HCT116 (cell line): ENCODE measurements around the gene ERGIC1. TPM values are rescaled to one million over a fixed set of nuclear protein-coding genes. Genes with fewer than 3 reads are reported as not detected.

Source experiments
- ATAC-seq: fragments of 200-7000 bp; cut with Tn5 transposase; 2 replicates; pipeline ENCODE4 v1.9.1; 2020; ENCODE audit warnings: mild to moderate bottlenecking, moderate library complexity
- BruUV-seq: library from RNA; stranded (reverse); fragments of 400-500 nt; replicated peaks from 2 replicates; lab custom pipeline; 2021; lab: Mats Ljungman, UMichigan
- CTCF ChIA-PET: fragments of 300-600 bp; sonication (Branson Sonifier 250); formaldehyde crosslinking; loops from one replicate; lab custom pipeline; 2021; ENCODE audit warnings: antibody characterized with exemption; lab: Charles Lee
- POLR2A ChIA-PET: fragments of 300-600, 350-600 bp; sonication (Branson Sonifier 250); formaldehyde crosslinking; loops from one replicate; lab custom pipeline; 2021; ENCODE audit warnings: antibody characterized with exemption; lab: Charles Lee
- RAD21 ChIA-PET, 2 experiments: fragments of 300-600 bp; sonication (Branson Sonifier 250); formaldehyde crosslinking; loops; one replicate each; lab custom pipeline; 2023; ENCODE audit warnings: low total read pairs in 2 of 2; ENCODE audit not compliant: uncharacterized antibody in 2 of 2, unreplicated experiment in 2 of 2, low non-redundant PET in 1 of 2; lab: Charles Lee
- DNase-seq: peaks from one replicate; pipeline ENCODE4 v3.0.0-alpha.2; 2010; ENCODE audit warnings: low read depth, low spot score
- H2AFZ ChIP-seq: fragments of 200-600 bp; shearing (Covaris generic), sonication (generic); 2 replicates; pipeline ENCODE4 v1.6.1; 2017; ENCODE audit warnings: low read depth, mixed run types, mixed read lengths, antibody characterized with exemption, low read length; ENCODE audit not compliant: poor library complexity, severe bottlenecking
- H3K27ac ChIP-seq: 2 replicates; pipeline ENCODE4 v1.5.1; 2012; ENCODE audit warnings: low read depth, low read length
- H3K27me3 ChIP-seq: fragments of 200-600 bp; sonication (generic); 2 replicates; pipeline ENCODE4 v1.6.1; 2016; ENCODE audit warnings: mixed run types, low read length, mixed read lengths; ENCODE audit not compliant: insufficient read depth
- H3K36me3 ChIP-seq, 2 experiments: fragments of 200-500 bp in 1 of 2; fragments of 200-600 bp in 1 of 2; sonication (Bioruptor generic) in 1 of 2; sonication (generic) in 1 of 2; 2 replicates each; pipeline versions ENCODE4 v1.5.1 to v1.6.1; 2014 to 2016; ENCODE audit warnings: low read length in 2 of 2, inconsistent platforms in 1 of 2, mixed read lengths in 1 of 2, mixed run types in 1 of 2; ENCODE audit not compliant: insufficient read depth in 2 of 2, control insufficient read depth in 1 of 2
- H3K4me1 ChIP-seq, 2 experiments: fragments of 200-600 bp in 1 of 2; sonication (generic) in 1 of 2; 2 replicates each; pipeline versions ENCODE4 v1.5.1 to v1.6.1; 2012 to 2017; ENCODE audit warnings: low read length in 2 of 2, inconsistent platforms in 1 of 2, mild to moderate bottlenecking in 1 of 2, mixed read lengths in 1 of 2, mixed run types in 1 of 2, moderate library complexity in 1 of 2; ENCODE audit not compliant: insufficient read depth in 2 of 2, control insufficient read depth in 1 of 2
- H3K4me2 ChIP-seq: fragments of 200-600 bp; sonication (generic); 2 replicates; pipeline ENCODE4 v1.6.1; 2017; ENCODE audit warnings: mixed run types, low read length, mixed read lengths
- H3K4me3 ChIP-seq, 2 experiments: fragments of 200-600 bp in 1 of 2; sonication (generic) in 1 of 2; replicated peaks in 1 of 2; 2 replicates each; pipeline ENCODE4 v1.5.1; 2011 to 2016; ENCODE audit warnings: low read length in 2 of 2, control low read depth in 1 of 2, low read depth in 1 of 2, mild to moderate bottlenecking in 1 of 2, mixed read lengths in 1 of 2, mixed run types in 1 of 2
- H3K79me2 ChIP-seq: fragments of 200-600 bp; sonication (generic); 2 replicates; pipeline ENCODE4 v1.6.1; 2017; ENCODE audit warnings: mild to moderate bottlenecking, mixed run types, low read length, moderate library complexity, mixed read lengths; ENCODE audit not compliant: insufficient read depth
- H3K9ac ChIP-seq: fragments of 200-600 bp; sonication (generic); 2 replicates; pipeline ENCODE4 v1.6.1; 2016; ENCODE audit warnings: low read length, mixed read lengths
- H3K9me2 ChIP-seq: fragments of 200-600 bp; sonication (generic), shearing (Covaris generic); 2 replicates; pipeline ENCODE4 v1.6.1; 2017; ENCODE audit warnings: mixed run types, mild to moderate bottlenecking, moderate library complexity; ENCODE audit not compliant: insufficient read depth
- H3K9me3 ChIP-seq, 2 experiments: fragments of 200-500 bp in 1 of 2; fragments of 200-600 bp in 1 of 2; sonication (Bioruptor generic) in 1 of 2; sonication (generic) in 1 of 2; 2 replicates each; pipeline ENCODE4 v1.6.1; 2014 to 2017; ENCODE audit warnings: low read length in 2 of 2, mixed read lengths in 2 of 2, inconsistent platforms in 1 of 2, low read depth in 1 of 2, mild to moderate bottlenecking in 1 of 2, mixed run types in 1 of 2, moderate library complexity in 1 of 2; ENCODE audit not compliant: control insufficient read depth in 1 of 2, insufficient read depth in 1 of 2
- H4K20me1 ChIP-seq: fragments of 200-600 bp; sonication (generic), shearing (Covaris generic); 2 replicates; pipeline ENCODE4 v1.6.1; 2017; ENCODE audit warnings: mixed run types, mild to moderate bottlenecking, moderate library complexity; ENCODE audit not compliant: insufficient read depth
- CBX3 ChIP-seq: IDR thresholded peaks from 2 replicates; pipeline ENCODE4 v1.6.1; 2012; ENCODE audit warnings: low read depth
- CEBPB ChIP-seq: IDR thresholded peaks from 2 replicates; pipeline ENCODE4 v1.6.1; 2012; ENCODE audit warnings: low read depth
- EGR1 ChIP-seq: IDR thresholded peaks from 2 replicates; pipeline ENCODE4 v1.6.1; 2012; ENCODE audit warnings: low read depth
- ELF1 ChIP-seq: IDR thresholded peaks from 2 replicates; pipeline ENCODE4 v1.6.1; 2012; ENCODE audit warnings: low read depth, borderline replicate concordance
- EZH2 ChIP-seq: fragments of 200-600 bp; sonication (generic); IDR thresholded peaks from 2 replicates; pipeline ENCODE4 v1.6.1; 2017; ENCODE audit warnings: antibody characterized with exemption, mixed run types
- FOSL1 ChIP-seq: IDR thresholded peaks from 2 replicates; pipeline ENCODE4 v1.6.1; 2012; ENCODE audit warnings: low read depth
- JUND ChIP-seq: IDR thresholded peaks from 2 replicates; pipeline ENCODE4 v1.6.1; 2012
- POLR2AphosphoS5 ChIP-seq: IDR thresholded peaks from 2 replicates; pipeline ENCODE4 v1.6.1; 2011; ENCODE audit warnings: mild to moderate bottlenecking, low read depth, low read length, moderate library complexity
- RAD21 ChIP-seq: IDR thresholded peaks from 2 replicates; pipeline ENCODE4 v1.6.1; 2012; ENCODE audit warnings: low read depth, mild to moderate bottlenecking
- SIN3A ChIP-seq: IDR thresholded peaks from 2 replicates; pipeline ENCODE4 v1.6.1; 2012; ENCODE audit warnings: low read depth
- SP1 ChIP-seq: IDR thresholded peaks from 2 replicates; pipeline ENCODE4 v1.6.1; 2012; ENCODE audit warnings: low read depth
- SRF ChIP-seq: IDR thresholded peaks from 2 replicates; pipeline ENCODE4 v1.6.1; 2012; ENCODE audit warnings: low read depth
- TCF7L2 ChIP-seq: IDR thresholded peaks from 2 replicates; pipeline ENCODE4 v1.7.0; 2011; ENCODE audit warnings: borderline replicate concordance, inconsistent platforms; ENCODE audit not compliant: insufficient read depth, insufficient read length; ENCODE audit errors: extremely low read depth
- ZFX ChIP-seq: fragments of 450-650 bp; IDR thresholded peaks from 2 replicates; pipeline ENCODE4 v1.6.1; 2017
- intact Hi-C: fragments of 100-400 bp; cut with micrococcal nuclease; formaldehyde crosslinking; loops from 2 replicates; pipeline ENCODE4 v1.10.0; 2022
- total RNA-seq: library from RNA; stranded (reverse); gene quantifications from one replicate; pipeline ENCODE4 v1.2.1, GENCODE V29; 2021; ENCODE audit not compliant: unreplicated experiment
- TF ChIP-seq, protein P1 (sequence below): IDR thresholded peaks from 2 replicates; pipeline ENCODE4 v1.6.1; 2011; ENCODE audit warnings: mild to moderate bottlenecking, low read length, moderate library complexity; ENCODE audit not compliant: insufficient replicate concordance; ENCODE audit errors: extremely low read depth
- TF ChIP-seq, protein P2 (sequence below): IDR thresholded peaks from 2 replicates; pipeline ENCODE4 v1.6.1; 2012
- TF ChIP-seq, protein P3 (sequence below): IDR thresholded peaks from 2 replicates; pipeline ENCODE4 v1.6.1; 2012
- TF ChIP-seq, protein P4 (sequence below): IDR thresholded peaks from 2 replicates; pipeline ENCODE4 v1.6.1; 2012; ENCODE audit warnings: low read depth

ERGIC1 gene
- total RNA-seq, 1 experiment from 2014 or later, result 73.3 TPM

DNA sequence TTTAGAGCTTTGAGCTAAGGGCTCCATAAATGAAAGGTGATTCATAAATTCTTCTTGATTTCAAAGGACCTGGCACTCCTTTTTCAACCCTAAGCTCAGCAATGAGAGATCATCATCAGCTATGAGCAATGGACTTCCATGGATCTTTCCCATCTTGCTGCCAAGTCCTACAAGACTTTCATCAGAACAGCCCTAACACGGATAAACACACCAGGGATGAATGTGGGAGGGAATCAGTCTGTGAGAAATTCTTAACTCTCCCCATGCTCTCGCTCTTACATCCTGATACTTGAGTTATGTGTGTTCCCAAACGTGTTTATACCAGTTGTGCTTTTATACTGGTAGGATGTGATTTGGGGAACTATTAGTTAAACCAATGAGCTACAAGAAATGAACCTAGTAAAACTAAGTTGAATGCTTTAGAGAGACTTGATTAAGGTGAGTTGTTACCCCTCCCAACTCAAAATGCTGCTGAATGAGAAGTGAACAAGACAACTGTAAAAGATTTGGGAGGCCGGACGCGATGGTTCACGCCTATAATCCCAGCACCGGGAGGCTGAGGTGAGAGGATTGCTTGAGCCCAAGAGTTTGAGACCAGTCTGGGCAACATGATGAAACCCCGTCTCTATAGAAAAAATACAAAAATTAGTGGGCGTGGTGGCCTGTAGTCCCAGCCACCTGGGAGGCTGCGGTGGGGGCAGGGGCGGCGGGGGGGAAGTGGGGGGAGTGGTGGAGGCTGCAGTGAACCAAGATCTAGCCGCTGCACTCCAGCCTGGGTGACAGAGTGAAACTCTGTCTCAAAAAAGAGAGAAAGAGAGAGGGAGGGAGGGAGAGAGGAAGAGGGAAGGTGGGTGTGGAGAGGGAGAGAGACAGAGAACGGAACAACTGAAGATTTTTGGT lies 120.0 kb downstream of the ERGIC1 start (continued):
- TF ChIP-seq, protein P1, sequence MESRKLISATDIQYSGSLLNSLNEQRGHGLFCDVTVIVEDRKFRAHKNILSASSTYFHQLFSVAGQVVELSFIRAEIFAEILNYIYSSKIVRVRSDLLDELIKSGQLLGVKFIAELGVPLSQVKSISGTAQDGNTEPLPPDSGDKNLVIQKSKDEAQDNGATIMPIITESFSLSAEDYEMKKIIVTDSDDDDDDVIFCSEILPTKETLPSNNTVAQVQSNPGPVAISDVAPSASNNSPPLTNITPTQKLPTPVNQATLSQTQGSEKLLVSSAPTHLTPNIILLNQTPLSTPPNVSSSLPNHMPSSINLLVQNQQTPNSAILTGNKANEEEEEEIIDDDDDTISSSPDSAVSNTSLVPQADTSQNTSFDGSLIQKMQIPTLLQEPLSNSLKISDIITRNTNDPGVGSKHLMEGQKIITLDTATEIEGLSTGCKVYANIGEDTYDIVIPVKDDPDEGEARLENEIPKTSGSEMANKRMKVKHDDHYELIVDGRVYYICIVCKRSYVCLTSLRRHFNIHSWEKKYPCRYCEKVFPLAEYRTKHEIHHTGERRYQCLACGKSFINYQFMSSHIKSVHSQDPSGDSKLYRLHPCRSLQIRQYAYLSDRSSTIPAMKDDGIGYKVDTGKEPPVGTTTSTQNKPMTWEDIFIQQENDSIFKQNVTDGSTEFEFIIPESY, result no peak
- TF ChIP-seq, protein P2, sequence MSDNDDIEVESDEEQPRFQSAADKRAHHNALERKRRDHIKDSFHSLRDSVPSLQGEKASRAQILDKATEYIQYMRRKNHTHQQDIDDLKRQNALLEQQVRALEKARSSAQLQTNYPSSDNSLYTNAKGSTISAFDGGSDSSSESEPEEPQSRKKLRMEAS, result no peak
- TF ChIP-seq SRF (no peak), ELF1 (no peak), JUND (no peak), POLR2AphosphoS5 (no peak), FOSL1 (no peak), RAD21 (no peak)

DNA sequence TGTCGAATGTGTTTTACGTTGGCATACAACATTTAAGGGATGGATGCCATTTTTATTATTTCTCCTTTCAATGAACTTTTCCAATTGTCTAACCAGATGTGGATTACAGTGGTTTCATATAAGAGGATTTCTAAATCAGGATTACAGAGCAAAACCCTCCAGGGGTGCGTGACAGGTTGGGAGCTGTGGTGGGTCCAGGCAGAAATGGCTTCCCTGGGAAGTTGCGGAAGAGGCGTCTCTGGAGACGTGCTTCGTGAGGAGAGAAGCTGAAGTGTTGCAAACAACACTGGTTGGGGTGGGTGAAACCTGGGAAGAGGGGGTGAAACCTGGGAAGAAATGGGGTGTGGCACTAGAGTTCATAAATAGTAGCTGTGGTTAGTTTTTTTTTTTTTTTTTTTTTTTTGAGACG lies 120.7 kb downstream of the ERGIC1 start:
- H3K9me3 ChIP-seq, result no peaks in the 10 kb centered on the region
- H3K36me3 ChIP-seq, result no peaks in the 10 kb centered on the region
- H2AFZ ChIP-seq, result no peak overlapping the region
- RAD21 ChIA-PET, result no interaction called here
- no peak overlapping the region for H3K4me3 ChIP-seq
- POLR2A ChIA-PET, result no interaction called here
- ATAC-seq, result no peak
- intact Hi-C loops, result no loop called here
- no peak overlapping the region for H3K4me2 ChIP-seq
- TF ChIP-seq CBX3 (no peak), JUND (no peak), SP1 (no peak), TCF7L2 (no peak), RAD21 (no peak), EGR1 (no peak), FOSL1 (no peak), EZH2 (no peak), SRF (no peak), ZFX (no peak), CEBPB (no peak), SIN3A (no peak), ELF1 (no peak), POLR2AphosphoS5 (no peak)
- TF ChIP-seq, protein P2, result no peak
- TF ChIP-seq, protein P3, sequence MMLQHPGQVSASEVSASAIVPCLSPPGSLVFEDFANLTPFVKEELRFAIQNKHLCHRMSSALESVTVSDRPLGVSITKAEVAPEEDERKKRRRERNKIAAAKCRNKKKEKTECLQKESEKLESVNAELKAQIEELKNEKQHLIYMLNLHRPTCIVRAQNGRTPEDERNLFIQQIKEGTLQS, result no peak
- TF ChIP-seq, protein P4, sequence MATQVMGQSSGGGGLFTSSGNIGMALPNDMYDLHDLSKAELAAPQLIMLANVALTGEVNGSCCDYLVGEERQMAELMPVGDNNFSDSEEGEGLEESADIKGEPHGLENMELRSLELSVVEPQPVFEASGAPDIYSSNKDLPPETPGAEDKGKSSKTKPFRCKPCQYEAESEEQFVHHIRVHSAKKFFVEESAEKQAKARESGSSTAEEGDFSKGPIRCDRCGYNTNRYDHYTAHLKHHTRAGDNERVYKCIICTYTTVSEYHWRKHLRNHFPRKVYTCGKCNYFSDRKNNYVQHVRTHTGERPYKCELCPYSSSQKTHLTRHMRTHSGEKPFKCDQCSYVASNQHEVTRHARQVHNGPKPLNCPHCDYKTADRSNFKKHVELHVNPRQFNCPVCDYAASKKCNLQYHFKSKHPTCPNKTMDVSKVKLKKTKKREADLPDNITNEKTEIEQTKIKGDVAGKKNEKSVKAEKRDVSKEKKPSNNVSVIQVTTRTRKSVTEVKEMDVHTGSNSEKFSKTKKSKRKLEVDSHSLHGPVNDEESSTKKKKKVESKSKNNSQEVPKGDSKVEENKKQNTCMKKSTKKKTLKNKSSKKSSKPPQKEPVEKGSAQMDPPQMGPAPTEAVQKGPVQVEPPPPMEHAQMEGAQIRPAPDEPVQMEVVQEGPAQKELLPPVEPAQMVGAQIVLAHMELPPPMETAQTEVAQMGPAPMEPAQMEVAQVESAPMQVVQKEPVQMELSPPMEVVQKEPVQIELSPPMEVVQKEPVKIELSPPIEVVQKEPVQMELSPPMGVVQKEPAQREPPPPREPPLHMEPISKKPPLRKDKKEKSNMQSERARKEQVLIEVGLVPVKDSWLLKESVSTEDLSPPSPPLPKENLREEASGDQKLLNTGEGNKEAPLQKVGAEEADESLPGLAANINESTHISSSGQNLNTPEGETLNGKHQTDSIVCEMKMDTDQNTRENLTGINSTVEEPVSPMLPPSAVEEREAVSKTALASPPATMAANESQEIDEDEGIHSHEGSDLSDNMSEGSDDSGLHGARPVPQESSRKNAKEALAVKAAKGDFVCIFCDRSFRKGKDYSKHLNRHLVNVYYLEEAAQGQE, result no peak
- TF ChIP-seq, all 23 proteins: peak for 0
- Histone ChIP-seq H3K4me1 (peaks cover 3 to 54% of the 10 kb centered on the region in 2 experiments; a peak in 3 of 4 replicates), H4K20me1 (no peaks in the 10 kb centered on the region), H3K9ac (no peak overlapping the region), H3K79me2 (peaks cover 5% of the 10 kb centered on the region), H3K9me2 (no peaks in the 10 kb centered on the region), H3K27me3 (no peaks in the 10 kb centered on the region), H3K27ac (no peak overlapping the region)
- BruUV-seq, result no TSS peak
- CTCF ChIA-PET, result no interaction called here
- DNase-seq, result no peak
